ENCODE results near the gene VAMP4. TPM values are rescaled to one million over a fixed set of nuclear protein-coding genes. Genes with fewer than 3 reads are reported as not detected.

The VAMP4 gene
- total RNA-seq, 1 experiment from 2014 or later, result 4.2 TPM

DNA sequence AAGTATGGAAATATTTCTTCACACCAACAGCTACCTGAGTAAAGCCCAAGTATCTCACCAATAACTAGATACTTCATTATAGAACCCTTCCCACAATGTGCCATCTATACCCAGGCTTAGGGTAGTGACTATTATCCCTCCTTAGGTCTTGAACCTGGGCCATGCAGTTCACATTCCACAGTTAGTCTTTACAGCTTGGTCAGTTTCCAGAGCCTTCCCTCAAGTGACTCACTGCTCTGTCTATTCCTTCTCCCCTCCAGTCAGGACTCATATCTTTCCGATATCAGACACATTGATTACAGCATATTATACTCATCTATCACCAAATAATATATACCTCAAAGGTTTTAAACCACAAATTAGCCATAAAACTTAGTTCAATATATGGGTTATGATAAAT lies 23.6 kb downstream of the VAMP4 start:
- Histone ChIP-seq H3K14ac (ENCODE audit: insufficient read depth, low read length) (no peak overlapping the region), H3K23ac (ENCODE audit: insufficient read length, low read depth, low read length) (no peak overlapping the region), H4K8ac (replicated peaks; ENCODE audit: insufficient read length, low read depth, low read length) (no peak overlapping the region), H2AK5ac (ENCODE audit: insufficient read length, low read length) (no peak overlapping the region), H3K27ac (ENCODE audit: insufficient read length, low read depth, low read length) (no peak overlapping the region), H3K4me2 (ENCODE audit: insufficient read depth, insufficient read length, low read length) (no peak overlapping the region), H2AFZ (ENCODE audit: low read length) (no peak overlapping the region), H4K20me1 (ENCODE audit: control insufficient read depth, insufficient read depth, insufficient read length) (no peaks in the 10 kb centered on the region), H3K9ac (ENCODE audit: extremely low read depth, insufficient read length, low read length) (no peak overlapping the region), H2BK20ac (ENCODE audit: low read depth, low read length, poor library complexity, severe bottlenecking) (no peak overlapping the region), H4K91ac (ENCODE audit: insufficient read length, low read depth, low read length) (no peak overlapping the region), H2BK5ac (ENCODE audit: insufficient read length, low read length) (no peak overlapping the region), H4K5ac (ENCODE audit: insufficient read length, low read depth, low read length) (no peak overlapping the region), H2BK12ac (ENCODE audit: insufficient read length, low read depth, low read length) (no peak overlapping the region), H2BK15ac (ENCODE audit: low read depth, low read length) (no peak overlapping the region), H2BK120ac (ENCODE audit: low read depth, low read length, poor library complexity, severe bottlenecking) (no peak overlapping the region), H3K23me2 (ENCODE audit: insufficient read length, low read depth, low read length, poor library complexity, severe bottlenecking) (no peaks in the 10 kb centered on the region), H3K27me3 (ENCODE audit: insufficient read depth, low read length) (no peaks in the 10 kb centered on the region), H3K4ac (ENCODE audit: low read depth, low read length) (no peak overlapping the region), H3T11ph (ENCODE audit: low read length) (no peak overlapping the region), H3K9me3 (ENCODE audit: control insufficient read depth, low read depth, low read length) (no peaks in the 10 kb centered on the region), H3K18ac (ENCODE audit: insufficient read length, low read depth, low read length) (no peak overlapping the region), H3K4me1 (ENCODE audit: insufficient read depth, low read length) (no peaks in the 10 kb centered on the region), H3K79me1 (ENCODE audit: insufficient read depth, low read depth, low read length, poor library complexity, severe bottlenecking) (no peaks in the 10 kb centered on the region), H3K79me2 (ENCODE audit: insufficient read depth, low read length) (no peaks in the 10 kb centered on the region), H3K56ac (ENCODE audit: insufficient read length, low read depth, low read length) (no peak overlapping the region)
- DNase-seq, result no peak
- TF ChIP-seq CTCF (conservative IDR thresholded peaks at IDR 0.05), result no peak
- no peak overlapping the region for H3K27ac Mint-ChIP-seq
- H3K27me3 Mint-ChIP-seq (ENCODE audit: low read depth), result no peaks in the 10 kb centered on the region
- H3K4me3 Mint-ChIP-seq, result no peak overlapping the region
- 100% methylated on average over 1 of the region's 1 CpG for WGBS (ENCODE audit: extremely low coverage, insufficient read length, low lambda C conversion rate)
- H3K36me3 Mint-ChIP-seq (ENCODE audit: insufficient read depth in 1 of 3, low read depth in 3 of 3), result peaks cover 5 to 12% (median 7%) of the 10 kb centered on the region in 3 experiments; a peak in 6 of 7 replicates
- H3K9me3 Mint-ChIP-seq, result peaks cover 8 to 17% of the 10 kb centered on the region in 2 experiments
- no peaks in the 10 kb centered on the region for H3K4me1 Mint-ChIP-seq
